ENCODE measurements around the gene MAB21L4. TPM values are rescaled to one million over a fixed set of nuclear protein-coding genes. Genes with fewer than 3 reads are reported as not detected.

The MAB21L4 gene
- total and polyA plus RNA-seq, 4 donors = 0.22 to 0.35 TPM; not detected in 2

GRCh38 chr2:240861547-240861946, 34.4 kb downstream of the MAB21L4 start:
- H3K4me3 ChIP-seq (ENCODE audit: low read depth, low read length) = no peak overlapping the region
- H3K27me3 ChIP-seq (ENCODE audit: control insufficient read depth, insufficient read depth, low read length) = no peaks in the 10 kb centered on the region
- H3K4me1 ChIP-seq (ENCODE audit: control insufficient read depth, insufficient read depth, low read length) = no peaks in the 10 kb centered on the region
- no peaks in the 10 kb centered on the region for H3K9me3 ChIP-seq (ENCODE audit: control insufficient read depth, insufficient read depth, low read length)
- no peaks in the 10 kb centered on the region for H3K36me3 ChIP-seq (ENCODE audit: control insufficient read depth, insufficient read depth, low read length)
- H3K27ac ChIP-seq (ENCODE audit: low read depth, low read length) = no peak overlapping the region
- no CpG with 5 or more reads among the region's 2 CpGs for WGBS (ENCODE audit: insufficient coverage)
- no peak for DNase-seq (ENCODE audit: low read depth in 4 of 6, low spot score in 6 of 6)

- H3K4me1 ChIP-seq (ENCODE audit: control insufficient read depth, insufficient read depth, low read length) = no peaks in the 10 kb centered on the region
- no peak overlapping the region for H3K4me3 ChIP-seq (ENCODE audit: low read depth, low read length)
- no peak overlapping the region for H3K27ac ChIP-seq (ENCODE audit: low read depth, low read length)
- no peak for DNase-seq (ENCODE audit: low read depth in 4 of 6, low spot score in 6 of 6)
- no peaks in the 10 kb centered on the region for H3K36me3 ChIP-seq (ENCODE audit: control insufficient read depth, insufficient read depth, low read length)
- 92% methylated on average over 10 of the region's 10 CpGs for WGBS (ENCODE audit: insufficient coverage)
- no peaks in the 10 kb centered on the region for H3K27me3 ChIP-seq (ENCODE audit: control insufficient read depth, insufficient read depth, low read length)
- H3K9me3 ChIP-seq (ENCODE audit: control insufficient read depth, insufficient read depth, low read length) = no peaks in the 10 kb centered on the region
Measured at GRCh38 chr2:240858871-240859270, 37.1 kb downstream of the MAB21L4 start.

GRCh38 chr2:240858321-240858720, 37.6 kb downstream of the MAB21L4 start:
- WGBS (ENCODE audit: insufficient coverage) = 89% methylated on average over 12 of the region's 13 CpGs
- H3K9me3 ChIP-seq (ENCODE audit: control insufficient read depth, insufficient read depth, low read length) = no peaks in the 10 kb centered on the region
- no peak for DNase-seq (ENCODE audit: low read depth in 4 of 6, low spot score in 6 of 6)
- no peak overlapping the region for H3K4me3 ChIP-seq (ENCODE audit: low read depth, low read length)
- no peaks in the 10 kb centered on the region for H3K27me3 ChIP-seq (ENCODE audit: control insufficient read depth, insufficient read depth, low read length)
- no peaks in the 10 kb centered on the region for H3K36me3 ChIP-seq (ENCODE audit: control insufficient read depth, insufficient read depth, low read length)
- no peak overlapping the region for H3K27ac ChIP-seq (ENCODE audit: low read depth, low read length)
- no peaks in the 10 kb centered on the region for H3K4me1 ChIP-seq (ENCODE audit: control insufficient read depth, insufficient read depth, low read length)

- H3K27ac ChIP-seq (ENCODE audit: low read depth, low read length) = no peak overlapping the region
- no peak overlapping the region for H3K4me3 ChIP-seq (ENCODE audit: low read depth, low read length)
- no peaks in the 10 kb centered on the region for H3K27me3 ChIP-seq (ENCODE audit: control insufficient read depth, insufficient read depth, low read length)
- no peak for DNase-seq (ENCODE audit: low read depth in 4 of 6, low spot score in 6 of 6)
- 82% methylated on average over 17 of the region's 21 CpGs for WGBS (ENCODE audit: insufficient coverage)
- no peaks in the 10 kb centered on the region for H3K9me3 ChIP-seq (ENCODE audit: control insufficient read depth, insufficient read depth, low read length)
- H3K36me3 ChIP-seq (ENCODE audit: control insufficient read depth, insufficient read depth, low read length) = no peaks in the 10 kb centered on the region
- no peaks in the 10 kb centered on the region for H3K4me1 ChIP-seq (ENCODE audit: control insufficient read depth, insufficient read depth, low read length)
Measured at GRCh38 chr2:240857039-240858008, 38.6 kb downstream of the MAB21L4 start.

- Histone ChIP-seq H3K4me3 (ENCODE audit: low read depth, low read length) (no peak overlapping the region), H3K9me3 (ENCODE audit: control insufficient read depth, insufficient read depth, low read length) (no peaks in the 10 kb centered on the region), H3K4me1 (ENCODE audit: control insufficient read depth, insufficient read depth, low read length) (peaks cover 3% of the 10 kb centered on the region), H3K27me3 (ENCODE audit: control insufficient read depth, insufficient read depth, low read length) (no peaks in the 10 kb centered on the region), H3K27ac (ENCODE audit: low read depth, low read length) (no peak overlapping the region), H3K36me3 (ENCODE audit: control insufficient read depth, insufficient read depth, low read length) (no peaks in the 10 kb centered on the region)
- 67% methylated on average over 14 of the region's 21 CpGs for WGBS (ENCODE audit: insufficient coverage)
- DNase-seq (ENCODE audit: low read depth in 4 of 6, low spot score in 6 of 6) = peak in 1 of 6 donors; percentile 2
Measured at GRCh38 chr2:240856151-240856980, 39.6 kb downstream of the MAB21L4 start.

GRCh38 chr2:240855670-240856069, 40.3 kb downstream of the MAB21L4 start:
- WGBS (ENCODE audit: insufficient coverage) = 92% methylated on average over 6 of the region's 8 CpGs
- H3K27me3 ChIP-seq (ENCODE audit: control insufficient read depth, insufficient read depth, low read length) = no peaks in the 10 kb centered on the region
- no peaks in the 10 kb centered on the region for H3K36me3 ChIP-seq (ENCODE audit: control insufficient read depth, insufficient read depth, low read length)
- H3K9me3 ChIP-seq (ENCODE audit: control insufficient read depth, insufficient read depth, low read length) = no peaks in the 10 kb centered on the region
- H3K4me1 ChIP-seq (ENCODE audit: control insufficient read depth, insufficient read depth, low read length) = peaks cover 9% of the 10 kb centered on the region
- DNase-seq (ENCODE audit: low read depth in 4 of 6, low spot score in 6 of 6) = no peak
- H3K27ac ChIP-seq (ENCODE audit: low read depth, low read length) = no peak overlapping the region
- H3K4me3 ChIP-seq (ENCODE audit: low read depth, low read length) = no peak overlapping the region

GRCh38 chr2:240852671-240853314, 43.2 kb downstream of the MAB21L4 start:
- 87% methylated on average over 15 of the region's 15 CpGs for WGBS (ENCODE audit: insufficient coverage)
- no peaks in the 10 kb centered on the region for H3K9me3 ChIP-seq (ENCODE audit: control insufficient read depth, insufficient read depth, low read length)
- H3K4me1 ChIP-seq (ENCODE audit: control insufficient read depth, insufficient read depth, low read length) = peaks cover 9% of the 10 kb centered on the region
- no peaks in the 10 kb centered on the region for H3K36me3 ChIP-seq (ENCODE audit: control insufficient read depth, insufficient read depth, low read length)
- no peak overlapping the region for H3K27ac ChIP-seq (ENCODE audit: low read depth, low read length)
- H3K4me3 ChIP-seq (ENCODE audit: low read depth, low read length) = no peak overlapping the region
- no peak for DNase-seq (ENCODE audit: low read depth in 4 of 6, low spot score in 6 of 6)
- no peaks in the 10 kb centered on the region for H3K27me3 ChIP-seq (ENCODE audit: control insufficient read depth, insufficient read depth, low read length)

- H3K4me1 ChIP-seq (ENCODE audit: control insufficient read depth, insufficient read depth, low read length) = peaks cover 14% of the 10 kb centered on the region
- WGBS (ENCODE audit: insufficient coverage) = 41% methylated on average over 33 of the region's 33 CpGs
Measured at GRCh38 chr2:240851078-240851991, 44.6 kb downstream of the MAB21L4 start.

GRCh38 chr2:240850756-240851077, 45.2 kb downstream of the MAB21L4 start:
- no peak overlapping the region for H3K27ac ChIP-seq (ENCODE audit: low read depth, low read length)
- no peaks in the 10 kb centered on the region for H3K27me3 ChIP-seq (ENCODE audit: control insufficient read depth, insufficient read depth, low read length)
- H3K36me3 ChIP-seq (ENCODE audit: control insufficient read depth, insufficient read depth, low read length) = no peaks in the 10 kb centered on the region
- peaks cover 14% of the 10 kb centered on the region for H3K4me1 ChIP-seq (ENCODE audit: control insufficient read depth, insufficient read depth, low read length)
- 67% methylated on average over 11 of the region's 11 CpGs for WGBS (ENCODE audit: insufficient coverage)
- DNase-seq (ENCODE audit: low read depth in 4 of 6, low spot score in 6 of 6) = no peak
- H3K4me3 ChIP-seq (ENCODE audit: low read depth, low read length) = no peak overlapping the region
- no peaks in the 10 kb centered on the region for H3K9me3 ChIP-seq (ENCODE audit: control insufficient read depth, insufficient read depth, low read length)

More at GRCh38 chr2:240851078-240851991, 44.6 kb downstream of the MAB21L4 start:
- Histone ChIP-seq H3K27ac (ENCODE audit: low read depth, low read length) (no peak overlapping the region), H3K36me3 (ENCODE audit: control insufficient read depth, insufficient read depth, low read length) (no peaks in the 10 kb centered on the region), H3K27me3 (ENCODE audit: control insufficient read depth, insufficient read depth, low read length) (no peaks in the 10 kb centered on the region), H3K9me3 (ENCODE audit: control insufficient read depth, insufficient read depth, low read length) (no peaks in the 10 kb centered on the region), H3K4me3 (ENCODE audit: low read depth, low read length) (no peak overlapping the region)
- peak; percentile 47 to 94 (median 70) for DNase-seq (ENCODE audit: low read depth in 4 of 6, low spot score in 6 of 6)

Measured in spinal cord (tissue), 10 donors.